Effector memory CD8-positive, alpha-beta T cell (primary cell): ENCODE results near the gene MGMT.

ENCODE experiments used
- ATAC-seq: fragments of 150-1000 bp; cut with Tn5 transposase; replicated peaks from 2 replicates; pipeline ENCODE4 v1.10.0; 2021; ENCODE audit warnings: mild to moderate bottlenecking, moderate library complexity
- DNase-seq, 3 experiments: peaks; one replicate each; pipeline ENCODE4 v3.0.0; 2021
- H3K27ac Mint-ChIP-seq, 2 donors: one replicate each; pipeline ENCODE4 v1.8.0; 2022; ENCODE audit warnings: mild to moderate bottlenecking in 2 of 2, mixed read lengths in 2 of 2, moderate library complexity in 2 of 2
- H3K27me3 Mint-ChIP-seq, 2 donors: one replicate each; pipeline ENCODE4 v1.8.0; 2022; ENCODE audit warnings: mixed read lengths in 2 of 2
- H3K36me3 Mint-ChIP-seq: one replicate; pipeline ENCODE4 v1.8.0; 2022; ENCODE audit warnings: mild to moderate bottlenecking, moderate library complexity, mixed read lengths; ENCODE audit not compliant: insufficient read depth
- H3K4me1 Mint-ChIP-seq, 2 donors: one replicate each; pipeline ENCODE4 v1.8.0; 2022; ENCODE audit warnings: low read depth in 2 of 2, mixed read lengths in 2 of 2
- H3K4me3 Mint-ChIP-seq, 2 donors: one replicate each; pipeline ENCODE4 v1.8.0; 2022; ENCODE audit warnings: mild to moderate bottlenecking in 2 of 2, mixed read lengths in 2 of 2, moderate library complexity in 2 of 2
- H3K9me3 Mint-ChIP-seq, 2 donors: one replicate each; pipeline ENCODE4 v1.8.0; 2022; ENCODE audit warnings: mixed read lengths in 2 of 2

Gene MGMT

DNA sequence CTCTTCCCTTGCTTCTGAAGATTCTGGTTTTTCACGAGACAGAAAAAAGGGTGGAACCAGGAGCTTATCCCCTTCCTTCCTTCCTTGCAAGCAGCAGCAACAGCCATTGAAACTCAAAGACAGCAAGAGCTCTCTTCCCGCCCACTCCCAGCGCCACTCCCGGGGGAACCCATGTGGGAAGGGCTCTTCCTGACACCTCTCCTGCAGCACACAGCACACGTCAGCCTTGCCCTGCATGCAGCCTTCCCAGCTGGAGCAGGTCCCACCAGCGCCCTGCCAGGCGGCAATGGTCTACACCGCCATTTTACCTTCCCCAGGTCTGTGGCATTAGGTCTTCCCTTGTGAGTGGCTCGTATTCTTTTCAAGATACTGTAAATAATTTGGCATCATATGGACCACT lies 161.8 kb downstream of the MGMT start:
- H3K36me3 Mint-ChIP-seq = no peaks in the 10 kb centered on the region
- DNase-seq (no peak), ATAC-seq (no peak)
- H3K27me3 Mint-ChIP-seq = no peaks in the 10 kb centered on the region
- H3K9me3 Mint-ChIP-seq = peaks cover 0 to 9% of the 10 kb centered on the region in 2 donors
- H3K4me3 Mint-ChIP-seq = no peak overlapping the region
- H3K27ac Mint-ChIP-seq = no peak overlapping the region
- peaks cover 0 to 6% of the 10 kb centered on the region in 2 donors for H3K4me1 Mint-ChIP-seq

DNA sequence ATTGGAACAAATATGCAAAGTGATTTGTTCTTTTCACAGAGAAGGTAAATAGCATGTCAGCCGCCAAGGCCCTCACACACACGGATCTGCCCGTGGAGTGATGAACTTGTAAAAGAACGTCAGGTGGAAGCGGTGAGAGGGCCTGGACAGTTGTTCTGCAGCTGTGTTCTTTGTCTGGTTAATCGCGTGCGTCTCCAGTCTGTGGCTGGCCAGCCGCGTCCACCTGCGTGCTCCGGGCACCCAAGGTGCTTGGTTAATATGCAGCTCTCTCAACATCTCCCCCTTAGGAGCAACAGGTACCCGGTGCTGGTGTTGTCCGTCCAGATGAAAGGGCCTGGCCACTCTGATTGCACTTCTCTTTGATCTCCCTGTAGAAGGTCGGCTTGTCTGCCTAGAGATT lies 162.9 kb downstream of the MGMT start:
- Mint-ChIP-seq H3K4me1 (peaks cover 0 to 6% of the 10 kb centered on the region in 2 donors), H3K27ac (no peak overlapping the region), H3K4me3 (no peak overlapping the region), H3K27me3 (no peaks in the 10 kb centered on the region), H3K36me3 (peaks cover under 1% of the 10 kb centered on the region), H3K9me3 (no peaks in the 10 kb centered on the region)
- ATAC-seq (no peak), DNase-seq (no peak)

- peaks cover 2% of the 10 kb centered on the region for H3K36me3 Mint-ChIP-seq
- H3K27me3 Mint-ChIP-seq = no peaks in the 10 kb centered on the region
- no peak overlapping the region for H3K27ac Mint-ChIP-seq
- H3K4me3 Mint-ChIP-seq = no peak overlapping the region
- H3K9me3 Mint-ChIP-seq = no peaks in the 10 kb centered on the region
- DNase-seq (no peak), ATAC-seq (no peak)
- peaks cover 0 to 6% of the 10 kb centered on the region in 2 donors for H3K4me1 Mint-ChIP-seq
Measured at GRCh38 chr10:129631006-129631405, 164.0 kb downstream of the MGMT start.

DNA sequence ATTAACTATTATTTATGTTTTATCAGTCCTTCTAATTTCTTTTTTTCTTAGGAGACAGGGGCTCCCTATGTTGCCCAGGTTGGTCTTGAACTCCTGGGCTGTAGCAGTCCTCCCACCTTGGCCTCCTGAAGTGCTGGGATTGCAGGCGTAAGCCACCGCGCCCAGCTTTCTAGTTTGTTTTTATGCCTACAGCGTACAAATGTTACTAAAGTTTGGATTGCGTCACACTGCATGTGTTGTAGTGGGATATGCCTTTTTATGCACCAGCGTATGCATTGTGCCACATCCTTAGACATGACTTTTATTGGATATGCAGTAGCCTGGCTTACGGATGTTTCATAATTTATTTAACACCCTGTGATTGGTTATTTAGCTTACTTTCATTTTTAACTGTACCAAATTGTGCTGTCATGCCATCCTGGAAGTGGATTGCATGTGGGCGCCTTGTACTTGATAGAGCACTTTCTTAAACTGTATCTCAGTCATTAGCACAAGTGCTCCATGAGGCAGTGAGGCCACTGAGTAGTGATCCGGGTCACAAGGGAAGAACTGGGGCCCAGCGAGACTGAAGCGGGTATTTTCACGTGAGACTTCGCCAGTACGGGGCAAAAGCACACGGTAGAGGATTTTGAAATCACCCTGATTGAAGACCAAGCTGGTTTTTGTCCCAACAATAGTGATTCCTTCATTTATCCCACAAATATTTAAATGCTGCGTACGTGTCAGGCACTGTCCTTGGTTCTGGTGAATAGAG lies 165.0 kb downstream of the MGMT start:
- Mint-ChIP-seq H3K9me3 (no peaks in the 10 kb centered on the region), H3K4me3 (no peak overlapping the region), H3K27ac (no peak overlapping the region), H3K27me3 (no peaks in the 10 kb centered on the region), H3K36me3 (peaks cover 2% of the 10 kb centered on the region), H3K4me1 (peaks cover 0 to 6% of the 10 kb centered on the region in 2 donors)
- DNase-seq = no peak
- ATAC-seq = no peak

DNA sequence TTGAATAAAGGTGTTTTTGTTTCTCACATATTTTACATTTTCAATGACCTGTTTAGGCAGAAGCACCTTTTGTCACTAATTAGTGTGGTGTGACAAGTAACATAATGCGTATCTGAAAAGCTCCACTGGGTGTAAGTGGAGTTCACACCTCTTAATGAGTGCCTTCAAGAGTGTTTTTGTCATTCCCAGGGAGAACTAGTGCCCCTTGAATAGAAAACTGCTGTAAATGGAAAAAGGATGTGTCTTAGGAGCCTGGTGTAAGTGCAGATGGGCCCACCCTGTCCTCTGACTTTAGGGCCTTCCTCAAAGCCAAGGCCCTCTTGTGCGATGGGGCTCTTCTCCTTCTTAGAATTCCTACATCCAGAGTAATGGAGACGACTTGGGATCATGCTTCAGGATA lies 170.0 kb downstream of the MGMT start:
- DNase-seq (no peak), ATAC-seq (no peak)
- H3K4me3 Mint-ChIP-seq = no peak overlapping the region
- H3K36me3 Mint-ChIP-seq = peaks cover 2% of the 10 kb centered on the region
- no peak overlapping the region for H3K27ac Mint-ChIP-seq
- H3K27me3 Mint-ChIP-seq = no peaks in the 10 kb centered on the region
- H3K4me1 Mint-ChIP-seq = no peaks in the 10 kb centered on the region
- H3K9me3 Mint-ChIP-seq = no peaks in the 10 kb centered on the region

- H3K27ac Mint-ChIP-seq = no peak overlapping the region
- no peak overlapping the region for H3K4me3 Mint-ChIP-seq
- H3K36me3 Mint-ChIP-seq = peaks cover 2% of the 10 kb centered on the region
- ATAC-seq (no peak), DNase-seq (no peak)
- no peaks in the 10 kb centered on the region for H3K4me1 Mint-ChIP-seq
- H3K9me3 Mint-ChIP-seq = no peaks in the 10 kb centered on the region
- H3K27me3 Mint-ChIP-seq = no peaks in the 10 kb centered on the region
Measured at GRCh38 chr10:129637846-129638245, 170.8 kb downstream of the MGMT start.

- H3K9me3 Mint-ChIP-seq = no peaks in the 10 kb centered on the region
- H3K4me1 Mint-ChIP-seq = peaks cover 0 to 1% of the 10 kb centered on the region in 2 donors
- no peak overlapping the region for H3K4me3 Mint-ChIP-seq
- ATAC-seq = no peak
- no peak overlapping the region for H3K27ac Mint-ChIP-seq
- no peak for DNase-seq
- H3K27me3 Mint-ChIP-seq = no peaks in the 10 kb centered on the region
- H3K36me3 Mint-ChIP-seq = no peaks in the 10 kb centered on the region
Measured at GRCh38 chr10:129641351-129641750, 174.3 kb downstream of the MGMT start.

- no peak for DNase-seq
Measured at GRCh38 chr10:129641982-129642381, 174.9 kb downstream of the MGMT start.

GRCh38 chr10:129642427-129642826 lies 175.4 kb downstream of the MGMT start:
- ATAC-seq = no peak
- Mint-ChIP-seq H3K36me3 (no peaks in the 10 kb centered on the region), H3K4me3 (peak overlapping the region in 1 of 2 donors; percentile 10), H3K27ac (no peak overlapping the region), H3K9me3 (no peaks in the 10 kb centered on the region), H3K4me1 (peaks cover 0 to 1% of the 10 kb centered on the region in 2 donors), H3K27me3 (no peaks in the 10 kb centered on the region)
- no peak for DNase-seq

More at GRCh38 chr10:129641982-129642381, 174.9 kb downstream of the MGMT start:
- H3K9me3 Mint-ChIP-seq = no peaks in the 10 kb centered on the region
- H3K4me1 Mint-ChIP-seq = peaks cover 0 to 1% of the 10 kb centered on the region in 2 donors
- H3K27ac Mint-ChIP-seq = no peak overlapping the region
- no peaks in the 10 kb centered on the region for H3K36me3 Mint-ChIP-seq
- H3K27me3 Mint-ChIP-seq = no peaks in the 10 kb centered on the region
- no peak overlapping the region for H3K4me3 Mint-ChIP-seq
- no peak for ATAC-seq

DNA sequence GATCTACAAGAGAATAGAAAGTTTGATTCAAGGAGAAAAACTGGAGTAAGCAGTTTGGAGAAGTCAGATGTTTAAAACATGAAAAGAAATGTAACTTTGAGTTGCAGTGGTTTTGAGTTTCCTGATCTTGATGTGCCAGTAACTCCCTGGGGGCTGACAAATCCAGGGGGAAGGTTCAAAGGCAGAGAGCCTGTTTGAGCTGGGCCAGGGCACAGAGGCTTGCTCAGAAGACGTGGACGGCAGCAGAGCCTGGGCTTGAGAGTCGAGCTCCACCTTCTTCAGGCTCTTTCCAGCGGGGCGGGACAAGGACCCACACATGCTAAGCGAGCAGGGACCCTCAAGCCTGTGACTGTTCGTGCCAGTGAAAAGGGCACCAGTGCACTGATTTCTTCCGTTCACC lies 176.2 kb downstream of the MGMT start:
- ATAC-seq (no peak), DNase-seq (no peak)
- Mint-ChIP-seq H3K36me3 (no peaks in the 10 kb centered on the region), H3K9me3 (no peaks in the 10 kb centered on the region), H3K27ac (no peak overlapping the region), H3K4me3 (no peak overlapping the region), H3K4me1 (peaks cover 0 to 1% of the 10 kb centered on the region in 2 donors), H3K27me3 (no peaks in the 10 kb centered on the region)

GRCh38 chr10:129645487-129645886 lies 178.4 kb downstream of the MGMT start:
- no peak overlapping the region for H3K27ac Mint-ChIP-seq
- no peak for ATAC-seq

GRCh38 chr10:129646973-129647372 lies 179.9 kb downstream of the MGMT start:
- no peaks in the 10 kb centered on the region for H3K27me3 Mint-ChIP-seq
- no peaks in the 10 kb centered on the region for H3K9me3 Mint-ChIP-seq
- ATAC-seq (no peak), DNase-seq (no peak)
- H3K36me3 Mint-ChIP-seq = peaks cover 3% of the 10 kb centered on the region
- H3K4me1 Mint-ChIP-seq = peaks cover 1 to 6% of the 10 kb centered on the region in 2 donors
- H3K4me3 Mint-ChIP-seq = no peak overlapping the region
- H3K27ac Mint-ChIP-seq = no peak overlapping the region

More at GRCh38 chr10:129645487-129645886, 178.4 kb downstream of the MGMT start:
- no peak for DNase-seq
- H3K36me3 Mint-ChIP-seq = no peaks in the 10 kb centered on the region
- H3K4me1 Mint-ChIP-seq = peaks cover 1 to 6% of the 10 kb centered on the region in 2 donors
- no peaks in the 10 kb centered on the region for H3K9me3 Mint-ChIP-seq
- H3K27me3 Mint-ChIP-seq = no peaks in the 10 kb centered on the region
- H3K4me3 Mint-ChIP-seq = no peak overlapping the region

- H3K9me3 Mint-ChIP-seq = no peaks in the 10 kb centered on the region
- no peak overlapping the region for H3K4me3 Mint-ChIP-seq
- no peak overlapping the region for H3K27ac Mint-ChIP-seq
- no peak for ATAC-seq
- peaks cover 3% of the 10 kb centered on the region for H3K36me3 Mint-ChIP-seq
- H3K4me1 Mint-ChIP-seq = peaks cover 1 to 6% of the 10 kb centered on the region in 2 donors
- H3K27me3 Mint-ChIP-seq = no peaks in the 10 kb centered on the region
- DNase-seq = no peak
Measured at GRCh38 chr10:129647590-129647989, 180.5 kb downstream of the MGMT start.

DNA sequence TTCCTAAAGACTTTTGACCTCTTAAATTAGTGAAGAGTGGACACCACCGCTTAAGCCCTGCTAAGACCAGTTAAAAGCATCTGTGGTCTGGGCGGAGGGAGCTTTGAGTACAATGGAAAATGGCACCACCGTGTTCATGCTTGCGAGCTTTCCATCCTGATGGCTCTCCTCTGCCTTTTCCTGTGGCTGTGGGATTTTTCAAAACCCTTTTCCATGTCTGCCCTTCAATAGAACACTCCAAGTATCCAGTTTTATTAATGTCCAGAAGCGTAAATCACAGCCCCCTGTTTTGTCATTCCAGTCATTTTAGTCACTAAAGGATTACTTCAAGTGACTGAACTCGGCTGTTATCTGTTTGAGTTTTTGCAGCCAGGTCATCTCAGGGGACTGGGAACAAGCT lies 181.8 kb downstream of the MGMT start:
- Mint-ChIP-seq H3K9me3 (no peaks in the 10 kb centered on the region), H3K4me1 (peaks cover 5 to 6% of the 10 kb centered on the region in 2 donors), H3K27me3 (no peaks in the 10 kb centered on the region), H3K27ac (peak overlapping the region in 1 of 2 donors; percentile 17), H3K36me3 (peaks cover 3% of the 10 kb centered on the region), H3K4me3 (no peak overlapping the region)
- no peak for DNase-seq
- no peak for ATAC-seq
